GM21825 (cell line): Measurements from ENCODE around the gene ARID3A.
A peak's percentile ranks its signal among the peaks of the same experiment; 100 is the strongest.
"Not testable (repeated sequence)": the region's sequence is repeated elsewhere in the genome, so short reads cannot be mapped to it uniquely, and the experiment has no call there.

Source experiments
- ATAC-seq: cut with Tn5 transposase; IDR thresholded peaks from one replicate; pipeline ENCODE4 v1.9.1; 2021; ENCODE audit warnings: mild to moderate bottlenecking, moderate library complexity; ENCODE audit not compliant: unreplicated experiment

Gene ARID3A

DNA sequence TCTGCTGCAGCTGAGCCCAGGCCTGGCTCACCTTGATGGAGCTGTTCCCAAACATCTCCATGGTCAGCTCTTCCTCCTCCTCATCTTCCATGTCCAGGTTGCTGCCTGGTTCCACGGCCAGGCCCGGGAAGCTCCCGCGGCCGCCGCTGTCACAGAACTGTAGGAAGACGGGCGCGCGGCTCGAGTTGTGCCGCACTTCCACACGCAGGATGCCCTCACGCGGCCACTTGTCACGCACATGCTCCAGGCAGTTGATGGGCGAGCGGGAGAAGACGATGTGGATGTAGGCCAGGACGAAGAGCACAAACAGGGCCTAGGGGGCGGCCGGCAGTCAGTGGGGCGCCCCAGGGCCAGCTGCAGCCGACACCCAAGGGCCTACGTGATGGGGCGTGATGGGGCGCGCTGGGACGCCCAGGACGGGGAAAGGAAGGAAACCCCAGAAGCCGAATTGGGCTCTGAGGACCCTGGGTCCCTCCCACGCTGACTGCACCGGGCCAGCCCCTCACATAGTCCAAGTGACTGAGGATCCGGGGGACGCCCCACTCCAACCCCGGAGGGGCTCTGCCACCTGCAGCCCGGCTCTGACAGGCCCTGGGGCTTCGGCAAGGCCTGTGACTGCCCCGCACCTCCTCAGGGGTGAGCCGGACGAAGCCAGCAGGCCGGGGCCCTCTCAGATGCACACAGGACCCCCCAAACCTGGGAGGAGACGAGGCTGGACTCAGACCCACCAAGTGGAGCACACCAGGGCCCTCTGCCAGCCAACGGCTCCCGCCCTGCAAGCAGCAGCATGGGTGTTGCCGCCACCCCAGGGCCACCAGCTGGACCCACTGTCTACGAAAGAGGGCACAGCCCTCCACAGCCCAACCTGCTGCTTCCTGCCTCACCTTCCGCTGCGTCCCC, 88.6 kb downstream of the ARID3A start:
- no peak for ATAC-seq

DNA sequence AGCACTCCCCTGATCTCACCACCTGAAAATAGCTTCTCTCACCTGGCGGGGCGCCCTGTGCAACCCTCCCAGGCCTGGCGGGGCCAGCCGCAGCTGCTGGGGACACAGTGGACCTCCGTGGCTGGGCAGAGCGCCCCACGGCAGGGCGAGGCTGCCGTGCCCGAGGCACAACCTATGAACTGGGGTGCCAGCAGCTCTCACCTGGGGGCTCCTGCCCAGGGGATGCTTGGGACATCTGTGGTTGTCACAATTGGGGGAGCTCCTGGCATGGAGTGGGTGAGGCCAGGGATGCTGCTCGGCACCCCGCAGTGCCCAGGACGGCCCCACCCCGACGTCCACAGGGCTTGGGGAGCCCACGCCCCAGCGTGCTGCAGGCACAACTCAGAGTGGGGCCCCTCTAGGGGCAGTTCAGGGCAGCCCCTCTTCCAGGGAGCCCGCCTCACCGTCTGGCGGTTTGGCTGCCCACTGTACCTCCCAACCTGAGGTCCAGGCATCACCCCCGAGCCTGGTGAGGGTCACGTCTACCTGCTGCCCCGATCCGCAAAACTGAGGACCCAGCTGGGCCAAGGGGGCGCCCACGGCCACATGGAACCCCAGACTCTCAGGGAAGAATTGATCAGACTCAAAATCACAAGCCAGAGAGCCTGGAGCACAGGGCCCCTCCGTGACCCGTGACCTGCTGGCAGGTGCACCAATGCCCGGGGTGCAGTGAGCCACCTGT, 89.4 kb downstream of the ARID3A start:
- ATAC-seq, result no peak

DNA sequence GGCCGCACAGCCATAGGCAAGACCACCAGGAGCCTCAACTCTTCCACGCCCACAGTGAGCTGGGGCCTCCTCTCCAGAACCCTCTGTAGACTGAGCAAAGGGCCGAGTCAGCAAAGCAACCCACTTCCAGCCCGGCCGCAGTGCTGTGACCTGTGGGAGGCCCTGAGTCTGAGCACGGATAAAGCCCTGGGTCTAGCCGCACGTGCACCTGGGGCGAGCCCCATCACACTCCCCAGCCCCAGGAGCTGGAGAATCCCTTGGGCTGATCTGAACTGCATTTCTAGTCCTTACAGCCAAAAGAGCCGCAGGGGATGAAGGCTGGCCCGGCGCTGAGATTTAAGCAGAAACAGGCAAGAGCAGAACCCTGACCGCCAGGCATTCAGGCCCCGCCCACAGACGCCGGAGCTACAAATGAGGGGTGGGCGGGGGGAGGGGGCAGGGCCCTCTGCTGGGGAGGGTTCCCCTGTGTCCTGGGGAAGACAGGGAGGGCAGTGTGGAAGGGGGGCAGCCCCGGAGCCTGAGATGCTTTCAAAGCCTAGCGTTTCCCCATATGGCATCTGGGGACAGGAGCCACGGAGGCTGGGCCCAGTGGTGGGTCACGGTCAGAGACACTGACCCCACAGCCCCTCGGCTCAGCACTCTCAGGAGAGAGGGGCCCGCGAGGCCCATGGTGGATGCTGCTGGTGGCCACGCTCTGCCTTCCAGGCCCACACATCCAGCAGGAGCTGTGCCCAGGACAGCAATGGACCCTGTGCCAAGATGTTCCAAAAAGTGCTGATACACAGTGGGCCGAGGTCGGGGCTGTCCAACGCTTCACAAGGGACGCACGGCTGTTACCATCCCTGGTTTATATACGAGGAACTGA, 90.2 kb downstream of the ARID3A start:
- ATAC-seq, result no peak

DNA sequence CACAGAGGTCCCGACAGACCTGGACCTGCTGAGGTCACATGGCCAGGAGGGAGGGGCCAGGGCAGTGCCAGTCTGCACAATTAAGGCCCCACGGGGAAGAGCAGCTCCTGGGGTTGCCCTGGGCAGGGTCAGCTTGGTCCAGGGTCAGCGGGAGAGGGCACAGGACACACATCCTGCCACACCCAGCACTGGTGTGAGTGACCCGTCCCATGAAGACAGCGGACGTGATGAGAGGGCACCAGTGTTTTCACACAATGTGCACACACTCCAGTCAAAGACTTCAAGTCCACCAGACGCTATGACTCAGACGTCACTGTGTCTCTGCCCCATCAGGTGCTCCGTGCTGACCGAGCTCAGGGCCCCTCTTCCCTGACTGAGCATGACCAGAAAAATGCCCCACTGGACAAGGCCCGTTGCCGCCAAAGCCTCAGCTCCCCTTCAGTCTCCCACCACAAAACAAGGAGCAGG, 90.8 kb downstream of the ARID3A start:
- no peak for ATAC-seq

- no peak for ATAC-seq
These were observed 91.5 kb downstream of the ARID3A start for GRCh38 chr19:1017115-1017905.

GRCh38 chr19:1017906-1018305, 92.1 kb downstream of the ARID3A start:
- ATAC-seq, result no peak

GRCh38 chr19:1018393-1018792, 92.6 kb downstream of the ARID3A start:
- ATAC-seq, result no peak

DNA sequence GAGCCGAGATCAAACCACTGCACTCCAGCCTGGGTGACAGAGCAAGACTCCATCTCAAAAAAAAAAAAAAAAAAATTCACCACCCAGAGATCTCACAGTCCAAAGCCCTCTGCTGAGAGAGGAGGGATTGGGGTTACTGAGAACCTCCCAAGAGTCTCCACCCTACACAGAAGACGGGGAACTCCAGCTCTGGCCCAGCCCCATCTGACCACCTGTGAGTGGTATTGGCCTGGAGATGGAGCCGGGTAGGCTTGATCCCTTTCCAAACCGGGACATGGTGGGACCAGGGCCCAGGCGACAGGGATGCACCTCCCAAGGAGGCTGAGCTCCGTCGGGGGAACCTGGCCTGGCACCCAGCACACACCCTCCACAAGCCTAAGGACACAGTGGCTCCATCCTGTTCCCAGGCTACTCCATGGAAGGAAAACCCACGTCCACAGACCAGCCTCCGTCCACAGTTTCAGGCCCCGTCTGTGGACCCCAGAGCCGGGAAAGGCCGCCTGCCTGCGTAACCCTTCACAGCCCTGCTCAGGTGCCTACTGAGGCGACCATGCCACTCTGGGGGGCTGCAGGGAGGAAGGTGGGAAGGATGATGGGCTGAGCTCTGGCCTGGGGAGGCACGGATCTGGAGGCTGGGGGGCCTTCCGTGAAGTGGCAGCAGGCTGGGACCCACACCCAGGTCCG, 93.2 kb downstream of the ARID3A start:
- no peak for ATAC-seq

GRCh38 chr19:1019616-1019961, 93.8 kb downstream of the ARID3A start:
- no peak for ATAC-seq

DNA sequence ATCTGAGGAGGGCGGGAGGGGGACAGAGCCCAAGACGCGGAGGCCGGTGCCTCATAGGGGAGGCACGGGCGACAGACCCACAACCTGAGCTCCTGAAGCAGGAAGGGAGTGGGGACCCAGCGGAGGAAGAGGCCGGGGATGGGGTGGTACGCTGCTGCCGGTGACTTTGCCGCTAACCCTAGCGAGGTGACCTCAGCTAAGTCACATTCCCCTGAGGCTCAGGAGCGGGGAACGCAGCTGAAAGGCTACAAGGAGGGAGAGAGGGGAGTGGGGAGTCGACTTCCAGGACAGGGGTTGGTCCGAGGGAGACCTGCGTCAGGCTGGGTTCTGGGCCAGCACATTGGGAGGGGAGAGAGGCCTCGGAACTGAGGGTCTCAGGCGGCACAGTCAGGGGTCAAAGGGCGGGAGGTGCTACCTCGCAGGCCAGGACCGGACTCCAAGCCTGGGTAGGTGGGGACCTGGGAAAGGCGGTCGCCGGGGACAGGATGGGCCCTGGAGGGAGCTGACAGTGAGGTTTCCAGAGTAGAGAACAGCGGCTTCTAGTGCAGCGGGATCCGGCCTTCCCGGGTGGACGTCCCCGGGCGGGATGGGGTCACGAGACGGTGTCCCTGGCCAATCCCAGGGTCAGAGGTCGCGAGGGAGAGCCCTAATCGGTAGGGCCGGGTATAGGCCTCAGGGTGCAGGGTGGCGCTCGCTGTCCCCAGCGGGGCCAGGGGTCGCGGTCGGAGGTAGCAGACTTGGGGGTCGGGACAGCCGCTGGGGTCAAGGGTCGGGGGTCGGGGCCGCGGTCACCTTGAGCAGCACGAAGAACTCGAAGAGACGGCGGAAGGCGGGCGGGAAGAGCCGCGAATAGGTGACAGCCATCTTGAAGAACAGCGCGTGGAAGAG, 94.4 kb downstream of the ARID3A start:
- ATAC-seq, result peak; percentile 3

DNA sequence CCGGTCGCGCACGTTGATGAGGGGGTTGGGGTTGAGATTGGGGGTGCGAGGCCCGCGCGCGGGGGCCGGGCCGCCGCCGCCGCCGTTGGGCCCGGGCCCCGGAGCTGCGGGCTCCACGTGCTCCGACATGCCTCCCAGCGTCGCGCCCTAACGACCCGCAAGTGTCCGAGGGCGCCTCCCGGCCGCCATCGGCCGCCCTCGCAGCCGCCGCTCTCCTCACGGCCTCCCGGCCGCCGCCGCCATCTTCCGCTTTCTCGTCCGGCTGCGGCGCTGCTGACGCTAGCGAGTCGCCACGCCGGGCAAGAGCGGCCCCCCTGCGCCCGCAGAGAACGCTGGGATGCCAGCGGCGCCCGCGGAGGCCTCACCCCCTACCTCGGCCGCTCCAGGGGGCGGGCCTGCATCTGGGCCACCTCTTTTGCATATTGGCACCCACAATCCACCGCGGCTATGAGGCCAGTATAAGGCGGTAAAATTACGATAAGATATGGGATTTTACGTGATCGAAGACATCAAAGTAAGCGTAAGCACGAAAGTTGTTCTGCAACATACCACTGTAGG, 95.1 kb downstream of the ARID3A start, which contains the start of gene TMEM259:
Gene TMEM259, minus strand, starts transcription at position 256 of the 558 bp plus-strand sequence. Its CDS starts 127 bp downstream, at position 129.
- ATAC-seq, result peak; percentile 67

DNA sequence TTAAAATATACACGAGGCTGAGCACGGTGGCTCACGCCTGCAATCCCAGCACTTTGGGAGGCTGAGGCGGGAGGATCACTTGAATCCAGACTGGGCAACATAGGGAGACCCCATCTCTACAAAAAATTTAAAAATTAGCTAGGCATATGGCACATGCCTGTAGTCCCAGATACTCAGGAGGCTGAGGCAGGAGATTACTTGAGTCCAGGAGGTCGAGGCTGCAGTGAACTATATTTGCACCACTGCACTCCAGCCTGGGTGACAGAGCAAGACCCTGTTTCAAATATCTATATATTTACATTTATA, 98.0 kb downstream of the ARID3A start:
- ATAC-seq, result not testable (repeated sequence)

DNA sequence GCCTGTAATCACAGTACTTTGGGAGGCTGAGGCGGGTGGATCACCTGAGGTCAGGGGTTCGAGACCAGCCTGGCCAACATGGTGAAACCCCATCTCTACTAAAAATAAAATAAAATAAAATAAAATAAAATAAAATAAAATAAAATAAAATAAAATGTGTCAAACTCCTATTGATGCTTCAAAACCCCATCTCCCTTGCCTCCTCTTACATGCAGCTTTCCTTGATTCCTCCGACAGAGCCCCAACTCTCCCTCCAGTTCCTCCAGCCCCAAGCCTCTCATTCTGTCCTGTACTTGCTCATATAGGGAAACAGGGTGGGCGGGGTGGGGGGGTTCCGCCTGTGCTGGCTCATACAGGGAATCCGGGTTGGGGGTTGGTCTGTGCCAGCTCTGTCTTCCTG, 99.2 kb downstream of the ARID3A start:
- not testable (repeated sequence) for ATAC-seq
